OCI-LY7 (cell line): ENCODE data around the gene GATA3. TPM values are rescaled to one million over a fixed set of nuclear protein-coding genes. Genes with fewer than 3 reads are reported as not detected.
A peak's percentile ranks its signal among the peaks of the same experiment; 100 is the strongest.

ENCODE experiments used
- BruUV-seq: library from RNA; stranded (reverse); fragments of 400-500 nt; replicated peaks from 2 replicates; lab custom pipeline; 2021; lab: Mats Ljungman, UMichigan
- CTCF ChIA-PET: fragments of 300-600 bp; sonication (Branson Sonifier 250); formaldehyde crosslinking; loops from one replicate; lab custom pipeline; 2022; ENCODE audit warnings: antibody characterized with exemption; ENCODE audit not compliant: unreplicated experiment; lab: Charles Lee
- POLR2A ChIA-PET: fragments of 300-600 bp; sonication (Branson Sonifier 250); formaldehyde crosslinking; loops from one replicate; lab custom pipeline; 2022; ENCODE audit warnings: antibody characterized with exemption; lab: Charles Lee
- DNase-seq: peaks from one replicate; pipeline ENCODE4 v3.0.0-alpha.2; 2015; ENCODE audit warnings: low spot score
- H2AFZ ChIP-seq: fragments of 200-600 bp; sonication (generic), shearing (Covaris generic); 2 replicates; pipeline ENCODE4 v1.6.1; 2014; ENCODE audit warnings: mild to moderate bottlenecking, antibody characterized with exemption, low read length, moderate library complexity
- H3K27ac ChIP-seq: fragments of 200-600 bp; sonication (generic); 2 replicates; pipeline ENCODE4 v1.5.1; 2014; ENCODE audit warnings: mixed run types, low read depth, mild to moderate bottlenecking, moderate library complexity, low read length, inconsistent platforms; ENCODE audit not compliant: poor library complexity, severe bottlenecking
- H3K36me3 ChIP-seq: fragments of 200-600 bp; sonication (generic); 2 replicates; pipeline ENCODE4 v1.6.1; 2014; ENCODE audit warnings: mild to moderate bottlenecking, antibody characterized with exemption, low read length, moderate library complexity, mixed read lengths; ENCODE audit not compliant: insufficient read depth
- H3K4me1 ChIP-seq: fragments of 200-600 bp; sonication (generic); 2 replicates; pipeline ENCODE4 v1.5.1; 2014; ENCODE audit warnings: mild to moderate bottlenecking, low read length; ENCODE audit not compliant: insufficient read depth, poor library complexity, severe bottlenecking
- H3K4me2 ChIP-seq: fragments of 200-600 bp; sonication (generic); 2 replicates; pipeline ENCODE4 v1.6.1; 2014; ENCODE audit warnings: mild to moderate bottlenecking, low read length
- H3K4me3 ChIP-seq: fragments of 200-600 bp; sonication (generic); 2 replicates; pipeline ENCODE4 v1.5.1; 2014; ENCODE audit warnings: mild to moderate bottlenecking, low read depth, low read length; ENCODE audit not compliant: poor library complexity, severe bottlenecking
- H3K79me2 ChIP-seq: fragments of 200-600 bp; sonication (generic); 2 replicates; pipeline ENCODE4 v1.6.1; 2016; ENCODE audit warnings: low read depth, mild to moderate bottlenecking, low read length, moderate library complexity, mixed read lengths; ENCODE audit not compliant: insufficient read depth
- H3K9me2 ChIP-seq: fragments of 200-600 bp; sonication (generic); 2 replicates; pipeline ENCODE4 v1.6.1; 2016; ENCODE audit warnings: mild to moderate bottlenecking, low read length, mixed read lengths; ENCODE audit not compliant: insufficient read depth
- H3K9me3 ChIP-seq: fragments of 200-600 bp; sonication (generic); 2 replicates; pipeline ENCODE4 v1.6.1; 2014; ENCODE audit warnings: mild to moderate bottlenecking, mixed run types, low read length, mixed read lengths
- H4K20me1 ChIP-seq: fragments of 200-600 bp; sonication (generic); 2 replicates; pipeline ENCODE4 v1.6.1; 2014; ENCODE audit warnings: mild to moderate bottlenecking, antibody characterized with exemption, low read length, moderate library complexity, mixed read lengths; ENCODE audit not compliant: insufficient read depth
- CTCF ChIP-seq: fragments of 200-600 bp; sonication (generic); conservative IDR thresholded peaks from 2 replicates; pipeline ENCODE4 v1.5.1; 2014; ENCODE audit warnings: mild to moderate bottlenecking, antibody characterized with exemption, low read length, moderate library complexity, mixed read lengths
- EZH2phosphoT487 ChIP-seq: fragments of 200-600 bp; sonication (generic); IDR thresholded peaks from 2 replicates; pipeline ENCODE4 v1.6.1; 2018; ENCODE audit warnings: low read depth, borderline replicate concordance, mild to moderate bottlenecking, mixed run types, antibody characterized with exemption, low read length, moderate library complexity, mixed read lengths
- intact Hi-C: fragments of 100-400 bp; cut with micrococcal nuclease; formaldehyde crosslinking; loops from one replicate; pipeline ENCODE4 v1.10.0; 2022; ENCODE audit not compliant: unreplicated experiment
- total RNA-seq, 2 experiments: library from RNA; depleted of rRNA in 1 of 2; stranded (reverse); fragments of >200 nt in 1 of 2; shearing (Covaris generic) in 1 of 2; gene quantifications; 2 replicates each; pipeline ENCODE4 v1.2.3, GENCODE V29; 2014 to 2022

Gene GATA3
- total RNA-seq, 2 experiments from 2014 or later, result not detected

DNA sequence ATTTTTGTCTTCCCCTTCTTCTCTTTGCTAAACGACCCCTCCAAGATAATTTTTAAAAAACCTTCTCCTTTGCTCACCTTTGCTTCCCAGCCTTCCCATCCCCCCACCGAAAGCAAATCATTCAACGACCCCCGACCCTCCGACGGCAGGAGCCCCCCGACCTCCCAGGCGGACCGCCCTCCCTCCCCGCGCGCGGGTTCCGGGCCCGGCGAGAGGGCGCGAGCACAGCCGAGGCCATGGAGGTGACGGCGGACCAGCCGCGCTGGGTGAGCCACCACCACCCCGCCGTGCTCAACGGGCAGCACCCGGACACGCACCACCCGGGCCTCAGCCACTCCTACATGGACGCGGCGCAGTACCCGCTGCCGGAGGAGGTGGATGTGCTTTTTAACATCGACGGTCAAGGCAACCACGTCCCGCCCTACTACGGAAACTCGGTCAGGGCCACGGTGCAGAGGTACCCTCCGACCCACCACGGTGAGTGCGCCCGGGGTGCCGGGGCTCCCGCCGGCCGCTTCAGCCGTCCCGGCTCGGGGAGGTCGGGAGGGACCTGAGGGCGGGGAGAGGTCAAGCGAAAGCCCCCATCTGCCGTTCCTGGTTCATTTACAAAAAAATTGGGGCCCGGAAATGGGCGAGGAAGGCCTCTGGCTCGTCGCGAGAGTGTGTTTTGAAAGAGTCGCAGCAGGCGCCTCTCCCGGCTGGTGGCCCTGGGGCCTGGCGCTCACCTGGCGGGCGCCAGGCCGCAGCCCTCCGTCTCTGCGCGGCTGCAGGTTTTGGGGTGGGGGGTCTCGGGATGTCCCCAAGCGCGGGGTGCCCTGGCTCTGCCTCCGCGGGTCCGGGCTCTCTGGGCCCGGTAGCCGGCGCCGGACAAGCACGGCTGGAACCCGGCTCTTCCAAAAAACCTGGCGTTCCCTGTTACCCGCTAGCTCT, 1.2 kb downstream of the GATA3 start:
- TF ChIP-seq CTCF (no peak), EZH2phosphoT487 (no peak)
- H3K27ac ChIP-seq, result no peak overlapping the region
- H3K36me3 ChIP-seq, result no peaks in the 10 kb centered on the region
- no peak overlapping the region for H3K4me3 ChIP-seq
- no peaks in the 10 kb centered on the region for H4K20me1 ChIP-seq
- no TSS peak for BruUV-seq
- ChIA-PET CTCF (no interaction called here), POLR2A (no interaction called here)
- no peak for DNase-seq
- no peaks in the 10 kb centered on the region for H3K79me2 ChIP-seq
- intact Hi-C loops, result loop anchor here (10.0 kb wide), 1 partner anchor 1149 kb away; no protein-coding TSS in a partner anchor
- no peaks in the 10 kb centered on the region for H3K9me2 ChIP-seq
- H3K4me1 ChIP-seq, result peaks cover 17% of the 10 kb centered on the region
- H3K4me2 ChIP-seq, result no peak overlapping the region
- H2AFZ ChIP-seq, result no peak overlapping the region
- H3K9me3 ChIP-seq, result no peaks in the 10 kb centered on the region

GRCh38 chr10:8056378-8056777, 1.9 kb downstream of the GATA3 start:
- no peak overlapping the region for H3K4me3 ChIP-seq
- intact Hi-C loops, result loop anchor here (10.0 kb wide), 1 partner anchor 1148 kb away; no protein-coding TSS in a partner anchor
- DNase-seq, result no peak
- H3K9me3 ChIP-seq, result no peaks in the 10 kb centered on the region
- ChIA-PET POLR2A (no interaction called here), CTCF (no interaction called here)
- H3K9me2 ChIP-seq, result no peaks in the 10 kb centered on the region
- H2AFZ ChIP-seq, result peak overlapping the region; percentile 59
- H3K79me2 ChIP-seq, result no peaks in the 10 kb centered on the region
- no TSS peak for BruUV-seq
- no peaks in the 10 kb centered on the region for H3K36me3 ChIP-seq
- peaks cover 21% of the 10 kb centered on the region for H3K4me1 ChIP-seq
- no peak overlapping the region for H3K27ac ChIP-seq
- no peak overlapping the region for H3K4me2 ChIP-seq
- no peaks in the 10 kb centered on the region for H4K20me1 ChIP-seq
- TF ChIP-seq CTCF, result no peak
- no peak for TF ChIP-seq EZH2phosphoT487

GRCh38 chr10:8056871-8057331, 2.4 kb downstream of the GATA3 start:
- peak; percentile 30 for DNase-seq
- CTCF ChIA-PET, result no interaction called here

More at GRCh38 chr10:8056871-8057331, 2.4 kb downstream of the GATA3 start:
- Histone ChIP-seq H3K79me2 (no peaks in the 10 kb centered on the region), H3K9me3 (no peaks in the 10 kb centered on the region), H3K27ac (no peak overlapping the region), H3K9me2 (no peaks in the 10 kb centered on the region), H3K4me1 (peaks cover 21% of the 10 kb centered on the region), H3K4me3 (no peak overlapping the region), H3K4me2 (peak overlapping the region; percentile 32), H4K20me1 (no peaks in the 10 kb centered on the region), H2AFZ (peak overlapping the region; percentile 59), H3K36me3 (no peaks in the 10 kb centered on the region)
- peak; percentile 47; the same call in 1 of the 2 replicates for TF ChIP-seq CTCF
- TF ChIP-seq EZH2phosphoT487, result no peak
- intact Hi-C loops, result loop anchor here (10.0 kb wide), 1 partner anchor 1148 kb away; no protein-coding TSS in a partner anchor
- BruUV-seq, result no TSS peak
- POLR2A ChIA-PET, result no interaction called here
